ENCODE data around the gene NSD2.
"Not testable (repeated sequence)": the region's sequence is repeated elsewhere in the genome, so short reads cannot be mapped to it uniquely, and the experiment has no call there.

Gene NSD2

GRCh38 chr4:1842339-1842895, 28.8 kb upstream of the NSD2 start:
- DNase-seq (ENCODE audit: low read depth) = no peak
- H3K4me3 ChIP-seq (ENCODE audit: low read depth, low read length) = no peak overlapping the region
- TF ChIP-seq CTCF (IDR thresholded peaks at IDR 0.05; ENCODE audit: low read depth, low read length, missing control alignments) = no peak

DNA sequence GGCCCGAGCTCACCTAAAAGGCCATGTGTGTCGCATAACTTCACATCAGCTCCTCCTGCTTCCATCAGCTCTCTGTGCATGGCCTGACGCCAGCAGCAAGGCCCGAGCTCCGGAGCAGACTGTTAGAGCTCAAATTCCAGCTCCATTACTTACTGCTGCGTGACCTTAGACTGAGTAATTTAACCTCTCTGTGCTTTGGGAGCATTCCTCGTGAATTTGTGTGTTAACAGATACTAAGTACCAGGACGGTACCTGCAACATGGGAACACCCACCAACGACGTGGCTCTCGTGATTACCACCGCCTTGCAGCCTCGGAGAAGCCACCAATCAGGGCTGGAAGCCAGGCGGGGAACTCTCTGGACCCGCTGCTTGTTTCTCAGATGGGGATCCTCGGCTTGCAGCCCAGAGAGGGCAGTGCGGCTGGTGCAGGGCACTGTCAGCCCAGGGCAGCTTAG, 28.2 kb upstream of the NSD2 start:
- H3K4me3 ChIP-seq (ENCODE audit: low read depth, low read length) = no peak overlapping the region
- no peak for TF ChIP-seq CTCF (IDR thresholded peaks at IDR 0.05; ENCODE audit: low read depth, low read length, missing control alignments)
- DNase-seq (ENCODE audit: low read depth) = no peak

DNA sequence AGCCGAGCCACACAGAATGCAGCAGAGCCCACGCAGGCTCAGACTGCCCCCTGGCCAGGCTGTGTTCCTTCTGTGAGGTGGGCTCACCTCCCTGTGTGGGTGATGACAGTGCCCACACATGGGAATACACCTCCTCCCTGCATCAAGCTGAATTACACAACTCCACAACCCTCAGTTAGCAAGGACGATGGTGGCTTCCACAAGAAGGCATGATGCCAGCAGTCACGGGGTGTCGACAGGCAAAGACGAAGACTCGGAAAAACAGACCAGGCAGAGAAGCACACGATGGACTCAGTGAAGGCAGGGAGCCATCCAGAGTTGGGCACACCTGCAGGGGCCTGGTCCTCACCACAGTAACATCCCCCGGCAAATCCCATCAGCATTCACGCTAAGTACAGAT, 27.3 kb upstream of the NSD2 start:
- no peak for DNase-seq (ENCODE audit: low read depth)
- no peak overlapping the region for H3K4me3 ChIP-seq (ENCODE audit: low read depth, low read length)
- no peak for TF ChIP-seq CTCF (IDR thresholded peaks at IDR 0.05; ENCODE audit: low read depth, low read length, missing control alignments)

- DNase-seq (ENCODE audit: low read depth); H3K4me3 ChIP-seq (ENCODE audit: low read depth, low read length): not testable (repeated sequence)
Observed at GRCh38 chr4:1844618-1845017, 26.6 kb upstream of the NSD2 start.

DNA sequence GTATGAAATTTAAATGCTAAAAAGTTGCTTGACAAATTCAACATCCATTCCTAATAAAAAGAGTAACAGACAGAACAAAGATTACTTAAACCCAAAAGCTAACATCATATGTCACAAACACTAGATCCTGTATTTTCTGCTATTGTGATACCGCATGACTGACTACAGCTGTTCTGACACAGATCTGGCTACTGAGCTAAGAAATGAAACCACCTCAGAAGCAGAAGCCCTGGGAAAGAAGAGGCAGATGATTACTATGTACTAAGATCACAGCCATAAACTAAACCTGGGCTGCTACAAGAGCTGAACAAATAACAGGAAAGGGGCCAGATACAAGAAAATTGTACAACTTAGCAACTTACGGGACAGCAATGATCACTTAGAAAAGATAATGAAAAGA, 24.6 kb upstream of the NSD2 start:
- no peak overlapping the region for H3K4me3 ChIP-seq (ENCODE audit: low read depth, low read length)
- no peak for DNase-seq (ENCODE audit: low read depth)
- no peak for TF ChIP-seq CTCF (IDR thresholded peaks at IDR 0.05; ENCODE audit: low read depth, low read length, missing control alignments)

DNA sequence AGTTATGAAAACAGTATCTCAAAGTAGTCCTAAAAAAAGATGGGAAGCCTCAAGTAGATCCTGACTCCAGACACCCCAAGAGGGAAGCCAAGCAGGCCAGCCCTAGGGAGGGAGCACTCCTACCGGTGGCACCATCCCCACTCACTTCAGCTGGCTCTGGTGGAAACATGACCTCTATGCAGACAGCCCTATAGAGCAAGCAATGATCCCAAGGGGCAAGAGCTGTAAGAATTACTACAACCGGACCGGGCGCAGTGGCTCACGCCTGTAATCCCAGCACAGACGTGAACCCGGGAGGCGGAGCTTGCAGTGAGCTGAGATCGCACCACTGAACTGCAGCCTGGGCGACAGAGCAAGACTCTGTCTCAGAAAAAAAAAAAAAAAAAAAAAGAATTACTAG, 20.9 kb upstream of the NSD2 start:
- no peak for DNase-seq (ENCODE audit: low read depth)

DNA sequence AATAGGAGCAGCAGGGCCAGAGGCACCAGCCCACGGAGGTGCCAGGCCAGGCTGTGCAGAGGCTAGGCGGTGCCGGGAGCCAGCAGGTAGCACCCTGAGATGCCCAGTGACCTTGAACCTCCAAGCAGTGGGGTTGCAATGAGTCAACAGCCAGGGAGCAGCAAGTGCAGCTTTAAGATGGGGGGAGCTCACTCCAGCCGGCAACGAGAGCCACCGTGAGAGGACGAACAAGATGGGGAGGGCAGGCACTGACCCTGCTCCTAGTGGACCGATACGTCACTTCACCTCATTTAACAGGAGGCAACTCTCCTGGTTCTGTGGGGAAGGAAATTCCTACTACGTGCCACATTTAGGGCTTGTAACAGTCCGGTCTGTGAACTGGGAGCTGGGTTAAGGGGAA, 20.0 kb upstream of the NSD2 start:
- H3K4me3 ChIP-seq (ENCODE audit: low read depth, low read length) = no peak overlapping the region
- no peak for DNase-seq (ENCODE audit: low read depth)
- no peak for TF ChIP-seq CTCF (IDR thresholded peaks at IDR 0.05; ENCODE audit: low read depth, low read length, missing control alignments)

More for the DNA sequence above, 20.9 kb upstream of the NSD2 start:
- TF ChIP-seq CTCF (IDR thresholded peaks at IDR 0.05; ENCODE audit: low read depth, low read length, missing control alignments) = no peak
- H3K4me3 ChIP-seq (ENCODE audit: low read depth, low read length) = no peak overlapping the region

All from GM12864 (cell line).